Suprapubic skin (tissue), 4 donors: ENCODE data around the gene IL13RA1. TPM values are rescaled to one million over a fixed set of nuclear protein-coding genes. Genes with fewer than 3 reads are reported as not detected.

Source experiments
- DNase-seq, 2 donors: peaks; one replicate each; pipeline ENCODE4 v3.0.0-alpha.2; 2019; ENCODE audit warnings: low spot score in 2 of 2
- H3K27ac ChIP-seq: fragments of 200-600 bp; sonication (generic); one replicate; pipeline ENCODE4 v1.5.1; 2019
- H3K27me3 ChIP-seq: fragments of 200-600 bp; sonication (generic); one replicate; pipeline ENCODE4 v1.5.1; 2019
- H3K36me3 ChIP-seq: fragments of 200-600 bp; sonication (generic); one replicate; pipeline ENCODE4 v1.5.1; 2019
- H3K4me1 ChIP-seq: fragments of 200-600 bp; sonication (generic); one replicate; pipeline ENCODE4 v1.5.1; 2019
- H3K4me3 ChIP-seq: fragments of 200-600 bp; sonication (generic); one replicate; pipeline ENCODE4 v1.5.1; 2019; ENCODE audit warnings: mild to moderate bottlenecking
- H3K9me3 ChIP-seq: fragments of 200-600 bp; sonication (generic); one replicate; pipeline ENCODE4 v1.5.1; 2019
- CTCF ChIP-seq, 2 donors: fragments of 200-600 bp in 1 of 2; fragments of 450-650 bp in 1 of 2; sonication (generic) in 1 of 2; IDR thresholded peaks; one replicate each; pipeline ENCODE4 v1.5.1; 2016 to 2019; ENCODE audit warnings: antibody characterized with exemption in 2 of 2, mild to moderate bottlenecking in 1 of 2, moderate library complexity in 1 of 2
- EP300 ChIP-seq: sonication (generic); formaldehyde crosslinking; IDR thresholded peaks from one replicate; pipeline ENCODE4 v1.6.1; 2017; ENCODE audit warnings: antibody characterized with exemption
- POLR2A ChIP-seq, 2 donors: fragments of 450-650 bp; IDR thresholded peaks; one replicate each; pipeline ENCODE4 v1.6.1; 2017; ENCODE audit warnings: antibody characterized with exemption in 2 of 2, mild to moderate bottlenecking in 2 of 2, moderate library complexity in 2 of 2
- POLR2AphosphoS5 ChIP-seq, 3 donors: sonication (generic); formaldehyde crosslinking; IDR thresholded peaks; one replicate each; pipeline ENCODE4 v1.6.1; 2017; ENCODE audit warnings: antibody characterized with exemption in 3 of 3
- WGBS: methylation state at CpG from one replicate; pipeline ENCODE4 v1.1.5; 2018; 5-methylcytosine and 5-hydroxymethylcytosine counted together
- total RNA-seq, 4 donors: library from RNA; depleted of rRNA; stranded (reverse); fragments of >200 nt; gene quantifications; one replicate each; pipeline ENCODE4 v1.1.0, GENCODE V29; 2016

IL13RA1 gene
- total RNA-seq, 4 donors from 2014 or later: 20.7 to 26.2 (median 24.8) TPM

- no peak for DNase-seq
- Histone ChIP-seq H3K27ac (no peak overlapping the region), H3K36me3 (no peaks in the 10 kb centered on the region), H3K27me3 (peaks cover 49% of the 10 kb centered on the region), H3K4me3 (peak overlapping the region; percentile 39), H3K9me3 (no peaks in the 10 kb centered on the region), H3K4me1 (peaks cover 15% of the 10 kb centered on the region)
- no peak for TF ChIP-seq POLR2AphosphoS5 (IDR thresholded peaks at IDR 0.05)
- TF ChIP-seq CTCF (IDR thresholded peaks at IDR 0.05): no peak
- WGBS: 31% methylated on average over 22 of the region's 22 CpGs
Measured at GRCh38 chrX:118824173-118824730, 96.8 kb downstream of the IL13RA1 start.

- peaks cover 15% of the 10 kb centered on the region for H3K4me1 ChIP-seq
- H3K27ac ChIP-seq: no peak overlapping the region
- TF ChIP-seq POLR2A (IDR thresholded peaks at IDR 0.05): no peak
- TF ChIP-seq EP300: no peak
- TF ChIP-seq CTCF (IDR thresholded peaks at IDR 0.05): no peak
- TF ChIP-seq POLR2AphosphoS5 (IDR thresholded peaks at IDR 0.05): no peak
- H3K27me3 ChIP-seq: peaks cover 49% of the 10 kb centered on the region
- WGBS: 64% methylated on average over 15 of the region's 16 CpGs
- no peak overlapping the region for H3K4me3 ChIP-seq
- no peak for DNase-seq
- H3K9me3 ChIP-seq: no peaks in the 10 kb centered on the region
- H3K36me3 ChIP-seq: no peaks in the 10 kb centered on the region
Measured at GRCh38 chrX:118825227-118825626, 97.8 kb downstream of the IL13RA1 start.

- Histone ChIP-seq H3K4me3 (peak overlapping the region; percentile 44), H3K36me3 (no peaks in the 10 kb centered on the region), H3K9me3 (no peaks in the 10 kb centered on the region), H3K4me1 (no peaks in the 10 kb centered on the region), H3K27ac (no peak overlapping the region), H3K27me3 (no peaks in the 10 kb centered on the region)
- 55% methylated on average over 9 of the region's 50 CpGs for WGBS
- peak; percentile 82 to 84 for DNase-seq
- TF ChIP-seq EP300: no peak
- TF ChIP-seq CTCF (IDR thresholded peaks at IDR 0.05): peak; percentile 10 to 71
Measured at GRCh38 chrX:118839334-118839958, 112.0 kb downstream of the IL13RA1 start.

Other genes starting within 250 kb of the IL13RA1 start
- gene DOCK11, start 231.8 kb upstream of the IL13RA1 start, total RNA-seq: 1 to 10 TPM; 3.9 to 9.4 (median 5.7) TPM
- not detected for gene ZCCHC12, start 96.2 kb downstream of the IL13RA1 start, total RNA-seq
- 1 to 10 TPM; 1.2 to 4.1 (median 1.8) TPM for gene LONRF3, start 247.0 kb downstream of the IL13RA1 start, total RNA-seq